Measurements from ENCODE around the gene RBCK1.

DNA sequence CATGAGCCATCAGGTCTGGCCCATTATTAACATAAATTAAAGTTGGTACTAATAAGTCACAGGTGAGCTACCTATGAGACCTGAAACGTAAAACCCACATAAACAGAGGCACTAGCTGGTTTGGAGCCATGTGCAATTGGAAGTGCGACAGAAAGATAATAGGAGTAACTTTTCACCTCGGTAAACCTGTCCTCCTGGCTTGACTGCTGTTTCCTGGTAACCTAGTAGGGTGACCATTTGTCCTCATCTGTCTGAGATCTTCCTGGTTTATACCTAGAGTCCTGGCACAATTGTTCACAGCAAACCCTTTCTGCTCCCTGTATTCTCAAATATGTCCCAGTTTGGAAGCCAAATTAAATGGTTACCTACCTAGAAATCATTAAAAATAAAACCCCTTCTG is 46.9 kb downstream of the RBCK1 start:
- TF ChIP-seq, protein P1, sequence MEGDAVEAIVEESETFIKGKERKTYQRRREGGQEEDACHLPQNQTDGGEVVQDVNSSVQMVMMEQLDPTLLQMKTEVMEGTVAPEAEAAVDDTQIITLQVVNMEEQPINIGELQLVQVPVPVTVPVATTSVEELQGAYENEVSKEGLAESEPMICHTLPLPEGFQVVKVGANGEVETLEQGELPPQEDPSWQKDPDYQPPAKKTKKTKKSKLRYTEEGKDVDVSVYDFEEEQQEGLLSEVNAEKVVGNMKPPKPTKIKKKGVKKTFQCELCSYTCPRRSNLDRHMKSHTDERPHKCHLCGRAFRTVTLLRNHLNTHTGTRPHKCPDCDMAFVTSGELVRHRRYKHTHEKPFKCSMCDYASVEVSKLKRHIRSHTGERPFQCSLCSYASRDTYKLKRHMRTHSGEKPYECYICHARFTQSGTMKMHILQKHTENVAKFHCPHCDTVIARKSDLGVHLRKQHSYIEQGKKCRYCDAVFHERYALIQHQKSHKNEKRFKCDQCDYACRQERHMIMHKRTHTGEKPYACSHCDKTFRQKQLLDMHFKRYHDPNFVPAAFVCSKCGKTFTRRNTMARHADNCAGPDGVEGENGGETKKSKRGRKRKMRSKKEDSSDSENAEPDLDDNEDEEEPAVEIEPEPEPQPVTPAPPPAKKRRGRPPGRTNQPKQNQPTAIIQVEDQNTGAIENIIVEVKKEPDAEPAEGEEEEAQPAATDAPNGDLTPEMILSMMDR (IDR thresholded peaks at IDR 0.05), result no peak
- TF ChIP-seq POLR2AphosphoS5 (IDR thresholded peaks at IDR 0.05) (no peak), POLR2A (IDR thresholded peaks at IDR 0.05) (no peak), EP300 (IDR thresholded peaks at IDR 0.05) (no peak)

Data from upper lobe of left lung (tissue), 4 donors.